Measurements from ENCODE around the gene PTPRN2. TPM values are rescaled to one million over a fixed set of nuclear protein-coding genes. Genes with fewer than 3 reads are reported as not detected.

Gene PTPRN2
- total and polyA plus RNA-seq, 2 donors (not counting 3 experiments of a cell fraction or from before 2014, with no cell fraction given) = 0.62 to 0.88 TPM

GRCh38 chr7:158476331-158476932, 111.2 kb downstream of the PTPRN2 start:
- FAIRE-seq (no peak), DNase-seq (ENCODE audit: low read depth, low spot score) (no peak)
- H3K4me3 ChIP-seq (replicated peaks in 1 of 3; ENCODE audit: insufficient read depth in 1 of 3, low read depth in 1 of 3, low read length in 3 of 3) = no peak overlapping the region
- no peaks in the 10 kb centered on the region for H3K36me3 ChIP-seq (ENCODE audit: control insufficient read depth in 2 of 2, extremely low read depth in 1 of 2, insufficient read depth in 2 of 2, low read length in 2 of 2)
- H4K20me1 ChIP-seq (replicated peaks; ENCODE audit: control insufficient read depth, extremely low read depth, insufficient read depth, low read length) = no peaks in the 10 kb centered on the region
- no peaks in the 10 kb centered on the region for H3K4me1 ChIP-seq (ENCODE audit: control insufficient read depth, extremely low read depth, insufficient read depth, low read length)
- H3K79me2 ChIP-seq (ENCODE audit: control insufficient read depth, insufficient read depth, low read length) = no peaks in the 10 kb centered on the region
- H3K4me2 ChIP-seq (ENCODE audit: insufficient read depth, low read length) = no peak overlapping the region
- dilution Hi-C loops (cut with MboI; ENCODE audit: extremely low pct_ligation_motif_present, low sequenced_read_pairs) = no loop called here
- peaks cover 2% of the 10 kb centered on the region for H3K9me3 ChIP-seq (replicated peaks; ENCODE audit: control insufficient read depth, insufficient read depth, low read length)
- intact Hi-C loops (cut with micrococcal nuclease) = no loop called here
- no peaks in the 10 kb centered on the region for H3K9me1 ChIP-seq (replicated peaks; ENCODE audit: control insufficient read depth, extremely low read depth, insufficient read depth, low read length)
- POLR2A ChIA-PET = no interaction called here
- no peak overlapping the region for H2AFZ ChIP-seq (ENCODE audit: low read depth, low read length)
- TF ChIP-seq MYC (IDR thresholded peaks at IDR 0.05; ENCODE audit: low read depth, low read length) = no peak
- H3K27ac ChIP-seq (ENCODE audit: insufficient read depth, low read depth, low read length) = no peak overlapping the region
- H3K27me3 ChIP-seq (ENCODE audit: control insufficient read depth in 2 of 2, insufficient read depth in 2 of 2, low read length in 2 of 2) = no peaks in the 10 kb centered on the region
- no TSS peak for BruUV-seq (replicated peaks)
- H3K9ac ChIP-seq (replicated peaks; ENCODE audit: extremely low read depth, insufficient read depth, low read length) = no peak overlapping the region
- CTCF ChIA-PET = no interaction called here

DNA sequence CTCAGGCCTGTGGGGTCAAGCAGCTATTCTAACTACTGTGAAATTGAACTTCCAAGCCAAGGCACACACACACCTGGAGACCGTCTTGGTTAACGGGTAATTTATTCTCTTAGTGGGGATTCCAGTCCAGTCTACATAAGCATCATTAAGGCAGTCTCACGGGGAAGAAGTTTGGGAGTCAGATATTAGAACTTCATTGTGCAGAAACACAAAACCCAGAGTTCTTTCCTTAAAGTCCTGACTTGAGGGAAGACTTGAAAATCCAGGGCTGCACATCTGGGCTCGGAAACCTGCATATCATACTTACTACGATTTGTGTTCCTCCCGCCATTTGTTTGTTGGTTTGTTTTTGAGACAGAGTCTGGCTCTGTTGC, 112.0 kb downstream of the PTPRN2 start:
- DNase-seq (ENCODE audit: low read depth, low spot score) (no peak), FAIRE-seq (no peak)
- Histone ChIP-seq H3K9ac (replicated peaks; ENCODE audit: extremely low read depth, insufficient read depth, low read length) (no peak overlapping the region), H3K9me3 (replicated peaks; ENCODE audit: control insufficient read depth, insufficient read depth, low read length) (peaks cover 2% of the 10 kb centered on the region), H4K20me1 (replicated peaks; ENCODE audit: control insufficient read depth, extremely low read depth, insufficient read depth, low read length) (no peaks in the 10 kb centered on the region), H3K4me1 (ENCODE audit: control insufficient read depth, extremely low read depth, insufficient read depth, low read length) (no peaks in the 10 kb centered on the region), H3K27me3 (ENCODE audit: control insufficient read depth in 2 of 2, insufficient read depth in 2 of 2, low read length in 2 of 2) (no peaks in the 10 kb centered on the region), H3K9me1 (replicated peaks; ENCODE audit: control insufficient read depth, extremely low read depth, insufficient read depth, low read length) (no peaks in the 10 kb centered on the region), H3K4me3 (replicated peaks in 1 of 3; ENCODE audit: insufficient read depth in 1 of 3, low read depth in 1 of 3, low read length in 3 of 3) (no peak overlapping the region), H3K27ac (ENCODE audit: insufficient read depth, low read depth, low read length) (no peak overlapping the region), H3K36me3 (ENCODE audit: control insufficient read depth in 2 of 2, extremely low read depth in 1 of 2, insufficient read depth in 2 of 2, low read length in 2 of 2) (no peaks in the 10 kb centered on the region), H2AFZ (ENCODE audit: low read depth, low read length) (no peak overlapping the region), H3K79me2 (ENCODE audit: control insufficient read depth, insufficient read depth, low read length) (no peaks in the 10 kb centered on the region), H3K4me2 (ENCODE audit: insufficient read depth, low read length) (no peak overlapping the region)
- TF ChIP-seq POLR2AphosphoS5 (IDR thresholded peaks at IDR 0.05; ENCODE audit: insufficient read depth, low read depth, low read length) (no peak), FOS (IDR thresholded peaks at IDR 0.05; ENCODE audit: borderline replicate concordance, insufficient read depth, low read length) (no peak), POLR2A (IDR thresholded peaks at IDR 0.05; ENCODE audit: low read depth, low read length) (no peak), JUN (IDR thresholded peaks at IDR 0.05; ENCODE audit: borderline replicate concordance, insufficient read depth, insufficient read length, low read depth) (no peak), GATA2 (IDR thresholded peaks at IDR 0.05; ENCODE audit: insufficient read depth, insufficient read length, low read depth, low read length) (no peak), MYC (IDR thresholded peaks at IDR 0.05; ENCODE audit: low read depth, low read length) (no peak), MAX (IDR thresholded peaks at IDR 0.05; ENCODE audit: insufficient read depth, insufficient read length) (no peak), EZH2 (IDR thresholded peaks at IDR 0.05; ENCODE audit: borderline replicate concordance, low read depth, low read length, severe bottlenecking) (no peak)
- TF ChIP-seq, protein P1, sequence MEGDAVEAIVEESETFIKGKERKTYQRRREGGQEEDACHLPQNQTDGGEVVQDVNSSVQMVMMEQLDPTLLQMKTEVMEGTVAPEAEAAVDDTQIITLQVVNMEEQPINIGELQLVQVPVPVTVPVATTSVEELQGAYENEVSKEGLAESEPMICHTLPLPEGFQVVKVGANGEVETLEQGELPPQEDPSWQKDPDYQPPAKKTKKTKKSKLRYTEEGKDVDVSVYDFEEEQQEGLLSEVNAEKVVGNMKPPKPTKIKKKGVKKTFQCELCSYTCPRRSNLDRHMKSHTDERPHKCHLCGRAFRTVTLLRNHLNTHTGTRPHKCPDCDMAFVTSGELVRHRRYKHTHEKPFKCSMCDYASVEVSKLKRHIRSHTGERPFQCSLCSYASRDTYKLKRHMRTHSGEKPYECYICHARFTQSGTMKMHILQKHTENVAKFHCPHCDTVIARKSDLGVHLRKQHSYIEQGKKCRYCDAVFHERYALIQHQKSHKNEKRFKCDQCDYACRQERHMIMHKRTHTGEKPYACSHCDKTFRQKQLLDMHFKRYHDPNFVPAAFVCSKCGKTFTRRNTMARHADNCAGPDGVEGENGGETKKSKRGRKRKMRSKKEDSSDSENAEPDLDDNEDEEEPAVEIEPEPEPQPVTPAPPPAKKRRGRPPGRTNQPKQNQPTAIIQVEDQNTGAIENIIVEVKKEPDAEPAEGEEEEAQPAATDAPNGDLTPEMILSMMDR (IDR thresholded peaks at IDR 0.05; ENCODE audit: extremely low read depth in 1 of 2, insufficient read depth in 1 of 2, low read depth in 1 of 2, low read length in 2 of 2) = no peak
- POLR2A ChIA-PET = no interaction called here
- CTCF ChIA-PET = no interaction called here
- BruUV-seq (replicated peaks) = no TSS peak
- intact Hi-C loops (cut with micrococcal nuclease) (no loop called here), dilution Hi-C loops (cut with MboI; ENCODE audit: extremely low pct_ligation_motif_present, low sequenced_read_pairs) (no loop called here)

Measured in endothelial cell of umbilical vein (primary cell).